Gastrocnemius medialis (tissue), 4 donors: ENCODE results near the gene MAVS. TPM values are rescaled to one million over a fixed set of nuclear protein-coding genes. Genes with fewer than 3 reads are reported as not detected.
A peak's percentile ranks its signal among the peaks of the same experiment; 100 is the strongest.

ENCODE experiments used
- ATAC-seq, 2 donors: fragments of 150-250 bp; one replicate each; pipeline ENCODE4 v1.9.1; 2016
- DNase-seq, 2 donors: peaks; one replicate each; pipeline ENCODE4 v3.0.0-alpha.2; 2019
- H3K27ac ChIP-seq, 4 donors: fragments of 200-600 bp; sonication (generic); 1 replicate in 1 of 4; 2 replicates in 3 of 4; pipeline ENCODE4 v1.5.1; 2016 to 2018; ENCODE audit warnings: mild to moderate bottlenecking in 2 of 4, moderate library complexity in 1 of 4
- H3K27me3 ChIP-seq, 3 donors: fragments of 200-600 bp; sonication (generic) in 2 of 3; 1 replicate in 1 of 3; 2 replicates in 2 of 3; pipeline versions ENCODE4 v1.5.1 to v1.6.0; 2016 to 2019; ENCODE audit warnings: mild to moderate bottlenecking in 1 of 3, moderate library complexity in 1 of 3
- H3K36me3 ChIP-seq, 2 donors: fragments of 200-600 bp; sonication (generic) in 1 of 2; one replicate each; pipeline ENCODE4 v1.5.1; 2017 to 2018
- H3K4me1 ChIP-seq, 2 donors: fragments of 200-600 bp; sonication (generic) in 1 of 2; one replicate each; pipeline ENCODE4 v1.5.1; 2016 to 2017; ENCODE audit warnings: mild to moderate bottlenecking in 2 of 2
- H3K4me3 ChIP-seq, 4 donors: fragments of 200-600 bp; sonication (generic) in 3 of 4; 1 replicate in 1 of 4; 2 replicates in 3 of 4; pipeline ENCODE4 v1.5.1; 2016 to 2019; ENCODE audit warnings: mild to moderate bottlenecking in 2 of 4
- H3K9me3 ChIP-seq, 3 donors: fragments of 200-600 bp; sonication (generic) in 2 of 3; 1 replicate in 1 of 3; 2 replicates in 2 of 3; pipeline ENCODE4 v1.5.1; 2016 to 2019
- POLR2A ChIP-seq, 2 donors: fragments of 450-650 bp; IDR thresholded peaks; one replicate each; pipeline ENCODE4 v1.6.1; 2017; ENCODE audit warnings: antibody characterized with exemption in 2 of 2, mild to moderate bottlenecking in 2 of 2, moderate library complexity in 2 of 2
- in situ Hi-C, 4 donors: fragments of 200-750 bp; cut with MboI; loops; one replicate each; pipeline versions ENCODE4 v1.15.0 to v1.8.0; 2017; ENCODE audit warnings: low sequenced_read_pairs in 4 of 4
- intact Hi-C: fragments of 100-400 bp; cut with DNase I; formaldehyde crosslinking; loops from one replicate; pipeline ENCODE4 v1.15.1; 2023; ENCODE audit warnings: low total_unique reads
- total RNA-seq, 4 donors: library from RNA; depleted of rRNA; stranded (reverse); fragments of >200 nt; gene quantifications; one replicate each; pipeline versions ENCODE4 v1.1.0 to v1.2.3, GENCODE V29; 2016
- TF ChIP-seq, protein P1 (sequence below), 5 experiments: fragments of 450-650 bp in 3 of 5; fragments of 200-600 bp in 2 of 5; sonication (generic) in 2 of 5; IDR thresholded peaks in 4 of 5; conservative IDR thresholded peaks in 1 of 5; 1 replicate in 4 of 5; 2 replicates in 1 of 5; pipeline ENCODE4 v1.5.1; 2016 to 2019; ENCODE audit warnings: antibody characterized with exemption in 5 of 5, mild to moderate bottlenecking in 3 of 5, moderate library complexity in 3 of 5

The MAVS gene
- total RNA-seq, 4 donors from 2014 or later, result 37.9 to 64.5 (median 44.4) TPM

DNA sequence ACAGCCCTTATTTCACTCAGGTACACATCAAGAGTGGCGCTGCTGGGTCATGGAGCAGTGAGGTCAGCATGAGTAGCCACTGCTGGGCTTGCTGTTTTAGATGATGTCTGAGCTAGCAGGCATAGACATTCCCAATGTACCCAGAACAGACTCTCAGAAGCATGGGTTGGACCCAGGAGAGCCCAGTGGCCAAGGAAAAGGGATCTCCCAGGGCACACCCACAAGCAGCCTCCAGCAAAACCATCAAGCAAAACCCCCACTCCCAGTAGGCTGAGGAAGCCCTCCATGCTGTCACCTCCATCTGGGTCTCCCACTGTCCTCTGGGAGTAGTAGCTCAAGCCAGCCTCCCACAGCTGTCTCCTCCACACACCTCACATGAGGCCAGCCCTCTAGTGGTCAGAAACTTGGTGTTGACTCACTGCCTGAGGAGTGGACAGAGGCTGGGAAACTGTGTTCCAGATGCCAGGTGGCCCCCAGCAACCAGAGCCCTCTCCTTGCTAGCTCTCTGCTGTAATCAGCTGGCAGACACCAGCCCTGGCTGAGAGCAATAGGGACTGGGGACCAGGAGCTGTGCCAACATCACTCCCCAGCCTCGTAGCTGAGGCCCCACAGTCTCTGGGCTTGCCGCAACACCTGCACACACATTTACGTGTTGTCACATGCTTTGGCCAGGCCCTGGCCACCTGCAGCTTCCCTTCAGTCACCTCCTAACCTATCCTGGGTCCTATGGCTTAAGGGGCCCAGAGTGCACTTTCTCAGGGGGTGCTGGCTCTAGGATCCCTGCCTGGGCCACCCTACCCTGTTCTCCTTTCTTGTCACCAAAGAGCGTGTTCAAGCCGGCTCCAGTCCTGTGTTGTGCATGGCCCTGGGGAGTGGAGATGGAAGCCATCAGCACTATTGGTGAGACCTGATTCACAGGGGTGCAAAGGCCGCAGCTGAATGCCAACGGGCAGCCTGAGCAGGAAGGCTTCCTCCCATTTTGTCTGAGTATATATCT lies 28.2 kb upstream of the MAVS start:
- H3K27ac ChIP-seq, result peak overlapping the region; percentile 89 to 98 (median 96)

DNA sequence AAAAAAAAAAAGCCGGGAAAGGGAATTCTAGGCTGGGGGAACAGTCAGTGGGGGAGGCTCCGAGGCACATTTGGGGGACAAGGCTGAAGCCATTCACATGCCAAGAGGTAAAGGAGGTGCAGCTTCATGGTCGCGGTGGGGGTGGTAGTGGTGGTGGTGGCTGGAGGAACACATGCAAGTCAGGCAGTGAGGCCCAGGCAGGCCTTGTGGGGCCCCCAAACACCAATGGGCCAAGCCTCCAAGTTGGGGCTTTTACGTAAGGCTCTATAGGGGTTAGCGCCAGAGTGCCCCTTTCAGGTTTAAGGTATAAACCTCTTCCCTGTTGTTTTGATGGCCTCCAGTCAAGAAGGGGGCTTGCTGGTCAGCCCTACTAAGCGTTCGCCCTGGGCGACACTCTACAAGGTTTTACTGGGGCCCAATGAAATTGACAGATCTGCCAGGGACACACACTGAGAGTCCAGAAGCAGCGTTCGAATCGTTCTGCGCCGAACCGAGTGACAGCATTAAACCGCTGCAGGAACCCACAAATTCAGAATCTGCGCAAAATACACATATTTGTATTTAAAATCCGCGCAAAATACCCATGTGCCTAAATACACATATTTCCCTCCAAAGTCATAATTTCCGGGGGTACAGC lies 27.1 kb upstream of the MAVS start:
- ATAC-seq, result no peak
- intact Hi-C loops, result loop anchor here (1.0 to 2.0 kb wide), 6 partner anchors 23 to 143 kb away; partner anchors contain the start of genes CDC25B, CENPB, MAVS and PANK2

More for the DNA sequence above, 28.2 kb upstream of the MAVS start:
- Histone ChIP-seq H3K4me1 (peaks cover 19 to 23% of the 10 kb centered on the region in 2 donors), H3K4me3 (no peak overlapping the region), H3K36me3 (peaks cover 0 to 15% of the 10 kb centered on the region in 2 donors), H3K9me3 (no peaks in the 10 kb centered on the region), H3K27me3 (no peaks in the 10 kb centered on the region)
- TF ChIP-seq, protein P1, sequence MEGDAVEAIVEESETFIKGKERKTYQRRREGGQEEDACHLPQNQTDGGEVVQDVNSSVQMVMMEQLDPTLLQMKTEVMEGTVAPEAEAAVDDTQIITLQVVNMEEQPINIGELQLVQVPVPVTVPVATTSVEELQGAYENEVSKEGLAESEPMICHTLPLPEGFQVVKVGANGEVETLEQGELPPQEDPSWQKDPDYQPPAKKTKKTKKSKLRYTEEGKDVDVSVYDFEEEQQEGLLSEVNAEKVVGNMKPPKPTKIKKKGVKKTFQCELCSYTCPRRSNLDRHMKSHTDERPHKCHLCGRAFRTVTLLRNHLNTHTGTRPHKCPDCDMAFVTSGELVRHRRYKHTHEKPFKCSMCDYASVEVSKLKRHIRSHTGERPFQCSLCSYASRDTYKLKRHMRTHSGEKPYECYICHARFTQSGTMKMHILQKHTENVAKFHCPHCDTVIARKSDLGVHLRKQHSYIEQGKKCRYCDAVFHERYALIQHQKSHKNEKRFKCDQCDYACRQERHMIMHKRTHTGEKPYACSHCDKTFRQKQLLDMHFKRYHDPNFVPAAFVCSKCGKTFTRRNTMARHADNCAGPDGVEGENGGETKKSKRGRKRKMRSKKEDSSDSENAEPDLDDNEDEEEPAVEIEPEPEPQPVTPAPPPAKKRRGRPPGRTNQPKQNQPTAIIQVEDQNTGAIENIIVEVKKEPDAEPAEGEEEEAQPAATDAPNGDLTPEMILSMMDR (IDR thresholded peaks at IDR 0.05 in 4 of 5, conservative IDR thresholded peaks at IDR 0.05 in 1 of 5), result peak; percentile 43 to 70 (median 64)
- no peak for TF ChIP-seq POLR2A (IDR thresholded peaks at IDR 0.05)
- intact Hi-C loops, result no loop called here
- ATAC-seq, result peak in 1 of 2 donors; percentile 26
- in situ Hi-C loops, result no loop called here
- peak; percentile 55 to 78 for DNase-seq

DNA sequence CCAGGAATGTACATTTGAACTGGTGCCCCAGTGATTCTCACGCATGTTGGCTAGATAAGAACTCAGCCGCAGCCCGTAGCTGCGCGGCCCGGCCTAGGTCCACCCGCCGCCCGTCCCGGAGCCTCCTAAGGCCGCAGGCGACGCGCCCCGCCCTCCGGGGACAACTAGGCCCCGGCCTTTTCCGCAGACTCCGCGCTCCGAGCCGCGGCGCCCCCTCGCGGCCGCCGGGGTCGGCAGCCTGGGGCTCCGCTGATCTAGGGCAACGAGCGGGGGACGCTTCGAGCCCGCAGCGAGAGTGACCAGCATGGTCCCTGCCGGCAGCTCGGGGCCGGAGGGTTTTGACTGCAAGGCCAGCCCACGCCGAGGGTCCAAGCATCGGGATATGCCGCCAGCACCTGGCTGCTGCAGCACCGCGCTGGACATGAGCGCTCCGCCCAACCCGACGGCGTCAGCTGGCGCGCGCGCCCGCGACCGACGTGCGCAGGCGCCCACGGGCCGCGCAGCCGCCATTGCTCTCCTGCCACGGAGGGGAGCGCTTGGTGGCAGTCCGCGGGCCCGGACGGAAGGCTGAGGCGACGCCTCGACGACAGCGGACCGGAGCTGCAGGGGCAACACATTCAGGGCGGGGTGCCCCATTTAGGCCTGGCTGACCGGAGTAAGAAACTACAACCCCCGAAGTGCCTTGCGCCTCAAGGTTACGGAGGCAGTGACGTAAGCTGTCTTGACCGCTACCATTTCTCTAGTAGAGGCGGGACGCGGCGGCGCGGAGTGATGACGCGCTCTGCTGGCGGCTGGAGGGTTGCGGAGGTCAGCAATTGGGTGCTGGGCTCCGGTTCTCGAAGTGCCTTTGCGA lies 26.4 kb upstream of the MAVS start, which contains the start of gene AP5S1:
Gene AP5S1, plus strand, starts transcription at position 500 of the 853 bp plus-strand sequence. CDS start 1,571 bp downstream, outside the sequence.
- peak within 1 kb of the TSS; percentile 64 to 75 (median 66) for H3K4me3 ChIP-seq
- H3K9me3 ChIP-seq, result no peaks in the 10 kb centered on the region
- in situ Hi-C loops (no loop called here), intact Hi-C loops (loop anchor here (1.0 to 2.0 kb wide), 6 partner anchors 24 to 144 kb away; partner anchors contain the start of genes CDC25B, CENPB, MAVS and PANK2)
- H3K36me3 ChIP-seq, result peaks cover 0 to 32% of the 10 kb centered on the region in 2 donors
- H3K27me3 ChIP-seq, result no peaks in the 10 kb centered on the region
- peak within 1 kb of the TSS; percentile 89 to 98 (median 96) for H3K27ac ChIP-seq
- TF ChIP-seq, protein P1 (IDR thresholded peaks at IDR 0.05 in 4 of 5, conservative IDR thresholded peaks at IDR 0.05 in 1 of 5), result peak; percentile 92 to 100 (median 100)
- peak; percentile 43 to 60 for TF ChIP-seq POLR2A (IDR thresholded peaks at IDR 0.05)
- ATAC-seq (peak; percentile 87 to 92), DNase-seq (peak; percentile 96 to 98)
- peaks cover 19 to 23% of the 10 kb centered on the region in 2 donors for H3K4me1 ChIP-seq

More for the DNA sequence above, 27.1 kb upstream of the MAVS start:
- Histone ChIP-seq H3K4me1 (peaks cover 19 to 23% of the 10 kb centered on the region in 2 donors), H3K9me3 (no peaks in the 10 kb centered on the region), H3K4me3 (peak overlapping the region; percentile 64 to 75 (median 66)), H3K27me3 (no peaks in the 10 kb centered on the region), H3K36me3 (peaks cover 0 to 26% of the 10 kb centered on the region in 2 donors), H3K27ac (peak overlapping the region; percentile 89 to 98 (median 96))
- no peak for TF ChIP-seq POLR2A (IDR thresholded peaks at IDR 0.05)
- TF ChIP-seq, protein P1 (IDR thresholded peaks at IDR 0.05 in 4 of 5, conservative IDR thresholded peaks at IDR 0.05 in 1 of 5), result no peak
- in situ Hi-C loops, result no loop called here
- DNase-seq, result no peak
